MG63 (cell line): ENCODE data around the gene CFL2. TPM values are rescaled to one million over a fixed set of nuclear protein-coding genes. Genes with fewer than 3 reads are reported as not detected.
"Not testable (repeated sequence)": the region's sequence is repeated elsewhere in the genome, so short reads cannot be mapped to it uniquely, and the experiment has no call there.

Source experiments
- DNase-seq: peaks from one replicate; pipeline ENCODE4 v3.0.0-alpha.2; 2020
- H3K27me3 ChIP-seq: fragments of 250-450 bp; sonication (Bioruptor Pico); 2 replicates; pipeline ENCODE4 v1.5.1; 2020; ENCODE audit warnings: mild to moderate bottlenecking, moderate library complexity
- H3K36me3 ChIP-seq: fragments of 250-450 bp; sonication (Bioruptor Pico); 2 replicates; pipeline ENCODE4 v1.5.1; 2020; ENCODE audit warnings: mild to moderate bottlenecking, moderate library complexity
- H3K4me3 ChIP-seq: fragments of 250-450 bp; sonication (Bioruptor Pico); 2 replicates; pipeline ENCODE4 v1.5.1; 2020; ENCODE audit warnings: mild to moderate bottlenecking, moderate library complexity
- H3K9me3 ChIP-seq: fragments of 250-450 bp; sonication (Bioruptor Pico); 2 replicates; pipeline ENCODE4 v1.5.1; 2020; ENCODE audit warnings: mild to moderate bottlenecking, moderate library complexity
- total RNA-seq: library from RNA; depleted of rRNA; stranded (reverse); fragments of >200 nt; shearing (Covaris generic); gene quantifications from 2 replicates; pipeline ENCODE4 v1.2.3, GENCODE V29; 2014; ENCODE audit warnings: low replicate concordance

The CFL2 gene
- total RNA-seq, 1 experiment from 2014 or later: 25.8 TPM

- no peak for DNase-seq
- H3K4me3 ChIP-seq: peak overlapping the region; percentile 74
- H3K36me3 ChIP-seq: peaks cover 4% of the 10 kb centered on the region; the same call in 1 of the 2 replicates
- H3K9me3 ChIP-seq: no peaks in the 10 kb centered on the region
- H3K27me3 ChIP-seq: no peaks in the 10 kb centered on the region
Observed at GRCh38 chr14:34715127-34715863, 902 bp upstream of the CFL2 start.

GRCh38 chr14:34713681-34714319, 593 bp downstream of the CFL2 start:
- peak; percentile 3 for DNase-seq
- peaks cover 4% of the 10 kb centered on the region for H3K36me3 ChIP-seq
- H3K27me3 ChIP-seq: no peaks in the 10 kb centered on the region
- no peaks in the 10 kb centered on the region for H3K9me3 ChIP-seq
- H3K4me3 ChIP-seq: peak overlapping the region; percentile 74

- H3K27me3 ChIP-seq: no peaks in the 10 kb centered on the region
- H3K9me3 ChIP-seq: no peaks in the 10 kb centered on the region
- no peak for DNase-seq
- H3K36me3 ChIP-seq: peaks cover 4% of the 10 kb centered on the region
- H3K4me3 ChIP-seq: peak overlapping the region; percentile 74
Observed at GRCh38 chr14:34713122-34713680, 1.2 kb downstream of the CFL2 start.

GRCh38 chr14:34711796-34712712, 2.3 kb downstream of the CFL2 start:
- no peaks in the 10 kb centered on the region for H3K9me3 ChIP-seq
- peaks cover 4% of the 10 kb centered on the region for H3K36me3 ChIP-seq
- H3K27me3 ChIP-seq: no peaks in the 10 kb centered on the region
- H3K4me3 ChIP-seq: no peak overlapping the region
- no peak for DNase-seq

- H3K4me3 ChIP-seq: no peak overlapping the region
- DNase-seq: peak; percentile 18
- no peaks in the 10 kb centered on the region for H3K27me3 ChIP-seq
- peaks cover 4% of the 10 kb centered on the region for H3K36me3 ChIP-seq
- no peaks in the 10 kb centered on the region for H3K9me3 ChIP-seq
Observed at GRCh38 chr14:34711169-34711568, 3.2 kb downstream of the CFL2 start.

- H3K9me3 ChIP-seq: no peaks in the 10 kb centered on the region
Observed at GRCh38 chr14:34710744-34711143, 3.6 kb downstream of the CFL2 start.

GRCh38 chr14:34710006-34710405, 4.4 kb downstream of the CFL2 start:
- H3K36me3 ChIP-seq: peaks cover 4% of the 10 kb centered on the region
- DNase-seq: no peak

More at GRCh38 chr14:34710744-34711143, 3.6 kb downstream of the CFL2 start:
- Histone ChIP-seq H3K36me3 (peaks cover 4% of the 10 kb centered on the region), H3K27me3 (no peaks in the 10 kb centered on the region), H3K4me3 (no peak overlapping the region)
- DNase-seq: no peak

GRCh38 chr14:34707722-34708121, 6.7 kb downstream of the CFL2 start:
- DNase-seq: no peak
- H3K9me3 ChIP-seq: no peaks in the 10 kb centered on the region
- H3K4me3 ChIP-seq: no peak overlapping the region
- H3K36me3 ChIP-seq: peaks cover 4% of the 10 kb centered on the region
- no peaks in the 10 kb centered on the region for H3K27me3 ChIP-seq

More at GRCh38 chr14:34710006-34710405, 4.4 kb downstream of the CFL2 start:
- Histone ChIP-seq H3K9me3 (no peaks in the 10 kb centered on the region), H3K4me3 (no peak overlapping the region), H3K27me3 (no peaks in the 10 kb centered on the region)

GRCh38 chr14:34701808-34702207, 12.6 kb downstream of the CFL2 start:
- no peak overlapping the region for H3K4me3 ChIP-seq
- no peaks in the 10 kb centered on the region for H3K27me3 ChIP-seq
- H3K9me3 ChIP-seq: no peaks in the 10 kb centered on the region
- no peak for DNase-seq
- H3K36me3 ChIP-seq: no peaks in the 10 kb centered on the region

- H3K4me3 ChIP-seq: no peak overlapping the region
- DNase-seq: no peak
Observed at GRCh38 chr14:34700622-34701130, 13.7 kb downstream of the CFL2 start.

GRCh38 chr14:34699873-34700621, 14.3 kb downstream of the CFL2 start:
- peak; percentile 34 for DNase-seq
- Histone ChIP-seq H3K4me3 (no peak overlapping the region), H3K9me3 (no peaks in the 10 kb centered on the region), H3K36me3 (no peaks in the 10 kb centered on the region), H3K27me3 (no peaks in the 10 kb centered on the region)

More at GRCh38 chr14:34700622-34701130, 13.7 kb downstream of the CFL2 start:
- H3K27me3 ChIP-seq: no peaks in the 10 kb centered on the region
- no peaks in the 10 kb centered on the region for H3K36me3 ChIP-seq
- no peaks in the 10 kb centered on the region for H3K9me3 ChIP-seq

GRCh38 chr14:34694216-34694615, 20.2 kb downstream of the CFL2 start:
- not testable (repeated sequence) for DNase-seq, H3K36me3 ChIP-seq, H3K9me3 ChIP-seq, H3K27me3 ChIP-seq, H3K4me3 ChIP-seq

GRCh38 chr14:34693228-34693939, 21.0 kb downstream of the CFL2 start:
- no peaks in the 10 kb centered on the region for H3K36me3 ChIP-seq
- no peaks in the 10 kb centered on the region for H3K9me3 ChIP-seq
- no peak for DNase-seq
- H3K4me3 ChIP-seq: peak overlapping the region; percentile 15; the same call in 1 of the 2 replicates
- H3K27me3 ChIP-seq: no peaks in the 10 kb centered on the region

- no peak for DNase-seq
- Histone ChIP-seq H3K27me3 (no peaks in the 10 kb centered on the region), H3K9me3 (no peaks in the 10 kb centered on the region), H3K4me3 (peak overlapping the region; percentile 15; the same call in 1 of the 2 replicates), H3K36me3 (no peaks in the 10 kb centered on the region)
Observed at GRCh38 chr14:34692898-34693227, 21.5 kb downstream of the CFL2 start.

- Histone ChIP-seq H3K9me3 (no peaks in the 10 kb centered on the region), H3K4me3 (no peak overlapping the region), H3K27me3 (no peaks in the 10 kb centered on the region), H3K36me3 (no peaks in the 10 kb centered on the region)
- no peak for DNase-seq
Observed at GRCh38 chr14:34692348-34692747, 22.0 kb downstream of the CFL2 start.
